HG03460 (cell line): ENCODE data around the gene LYPLAL1.
"Not testable (repeated sequence)": the region's sequence is repeated elsewhere in the genome, so short reads cannot be mapped to it uniquely, and the experiment has no call there.

Experiments
- ATAC-seq: cut with Tn5 transposase; IDR thresholded peaks from one replicate; pipeline ENCODE4 v1.9.1; 2021; ENCODE audit not compliant: unreplicated experiment

LYPLAL1 gene

DNA sequence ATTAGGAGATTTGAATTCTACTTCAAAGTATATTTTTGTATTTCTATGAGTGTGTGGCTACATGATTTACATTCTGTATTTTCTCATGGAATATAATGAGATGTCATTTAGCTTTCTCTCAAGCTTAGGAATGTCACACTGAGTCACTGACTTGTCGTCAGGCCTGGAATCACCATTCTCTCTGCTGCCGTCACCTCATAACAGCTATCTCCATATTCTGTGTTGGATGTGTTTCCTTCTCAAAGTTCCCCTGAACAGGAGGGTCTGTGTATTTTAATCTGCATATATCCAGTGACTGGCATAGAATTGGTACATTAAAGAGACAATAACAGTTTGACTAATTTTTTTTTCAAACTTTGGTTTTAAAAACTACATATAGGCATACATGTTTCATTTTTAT is 35.9 kb downstream of the LYPLAL1 start:
- no peak for ATAC-seq

- ATAC-seq, result no peak
Observed at GRCh38 chr1:219210067-219210466, 36.4 kb downstream of the LYPLAL1 start.

- no peak for ATAC-seq
Observed at GRCh38 chr1:219215477-219215876, 41.8 kb downstream of the LYPLAL1 start.

DNA sequence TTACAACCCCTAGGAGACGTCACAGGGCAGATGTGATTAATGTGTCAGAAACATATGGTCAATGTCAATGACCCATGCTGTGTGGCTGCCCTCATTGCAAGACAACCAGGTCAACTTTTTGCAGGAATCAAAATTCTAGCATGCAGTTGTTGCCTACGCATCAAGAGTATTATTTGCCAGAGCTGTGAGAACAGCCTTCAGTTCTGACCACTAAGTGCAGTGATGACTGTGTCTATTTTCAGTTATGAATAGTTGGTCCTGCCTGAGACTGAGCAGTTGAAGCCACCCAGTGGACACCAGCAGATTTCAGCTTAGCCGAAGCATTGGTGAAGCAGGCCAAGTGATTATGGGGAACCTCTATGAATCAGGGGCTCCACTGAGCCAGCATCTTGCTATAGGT is 47.3 kb downstream of the LYPLAL1 start:
- peak; percentile 88 for ATAC-seq

GRCh38 chr1:219223496-219223895 is 49.8 kb downstream of the LYPLAL1 start:
- no peak for ATAC-seq

GRCh38 chr1:219226196-219226595 is 52.5 kb downstream of the LYPLAL1 start:
- ATAC-seq, result no peak

DNA sequence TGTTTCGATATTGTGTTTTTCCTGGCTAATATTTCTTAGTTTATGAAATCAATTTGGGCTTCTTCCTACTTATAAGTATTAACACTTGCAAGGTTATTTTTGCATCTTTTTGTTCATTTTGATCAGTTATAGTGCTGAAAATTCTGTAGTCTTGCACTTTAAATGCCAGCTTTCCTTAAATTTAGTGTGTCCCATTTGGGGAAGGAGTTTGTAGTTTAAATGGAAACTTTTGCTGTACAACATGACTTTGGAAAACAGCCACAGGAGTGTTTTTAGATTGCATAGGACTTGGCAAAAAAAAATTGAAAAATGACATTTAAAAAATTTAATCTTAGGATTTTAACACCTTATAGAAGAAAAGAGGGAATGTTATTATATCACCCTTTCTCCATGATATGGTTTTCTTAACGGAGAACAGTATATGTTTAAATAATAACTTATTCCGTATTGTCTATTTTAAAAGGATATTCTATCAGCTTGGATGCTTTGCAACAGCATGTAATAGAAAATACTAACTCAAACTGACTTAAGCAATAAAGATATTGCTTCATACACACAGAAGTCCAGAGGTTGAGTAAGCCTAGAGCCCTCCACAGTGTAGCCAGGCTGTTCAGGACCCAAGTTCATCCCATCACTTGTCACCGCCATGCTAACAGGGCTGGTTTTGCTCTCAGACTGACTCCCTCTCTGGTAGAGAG is 53.8 kb downstream of the LYPLAL1 start:
- no peak for ATAC-seq

DNA sequence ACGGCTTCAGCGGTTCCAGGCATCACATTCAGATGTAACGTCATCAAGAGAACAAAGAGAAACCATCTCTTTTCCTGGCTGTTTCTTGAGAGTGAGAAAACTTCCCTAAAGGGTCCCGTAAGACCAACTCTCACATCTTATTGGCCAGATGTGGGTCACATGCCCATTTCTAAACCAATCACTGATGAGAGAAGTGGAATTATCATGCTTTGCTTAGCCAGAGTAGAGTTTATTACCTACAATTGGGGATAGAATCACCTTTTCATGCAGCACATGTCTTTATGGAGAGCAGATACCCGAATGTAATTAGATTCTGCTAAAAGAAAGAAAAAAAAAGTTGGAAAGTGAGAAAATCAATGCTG is 54.4 kb downstream of the LYPLAL1 start:
- ATAC-seq, result no peak

DNA sequence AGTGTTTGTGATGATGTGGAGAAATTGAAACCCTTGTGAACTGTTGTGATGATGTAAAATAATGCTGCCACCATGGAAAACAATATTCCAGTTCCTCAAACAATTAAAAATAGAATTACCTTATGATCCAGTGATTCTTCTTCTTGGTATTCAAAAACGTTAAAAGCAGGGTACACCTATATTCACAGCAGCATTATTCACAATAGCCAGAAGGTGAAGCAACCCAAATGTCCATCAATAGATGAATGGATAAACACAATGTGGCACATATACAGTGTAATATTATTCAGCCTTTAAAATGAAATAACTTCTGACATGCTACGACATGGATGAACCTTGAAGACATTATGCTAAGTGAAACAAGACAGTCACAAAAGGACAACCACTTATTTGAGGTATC is 59.2 kb downstream of the LYPLAL1 start:
- no peak for ATAC-seq

- no peak for ATAC-seq
Observed at GRCh38 chr1:219235903-219236481, 62.3 kb downstream of the LYPLAL1 start.

DNA sequence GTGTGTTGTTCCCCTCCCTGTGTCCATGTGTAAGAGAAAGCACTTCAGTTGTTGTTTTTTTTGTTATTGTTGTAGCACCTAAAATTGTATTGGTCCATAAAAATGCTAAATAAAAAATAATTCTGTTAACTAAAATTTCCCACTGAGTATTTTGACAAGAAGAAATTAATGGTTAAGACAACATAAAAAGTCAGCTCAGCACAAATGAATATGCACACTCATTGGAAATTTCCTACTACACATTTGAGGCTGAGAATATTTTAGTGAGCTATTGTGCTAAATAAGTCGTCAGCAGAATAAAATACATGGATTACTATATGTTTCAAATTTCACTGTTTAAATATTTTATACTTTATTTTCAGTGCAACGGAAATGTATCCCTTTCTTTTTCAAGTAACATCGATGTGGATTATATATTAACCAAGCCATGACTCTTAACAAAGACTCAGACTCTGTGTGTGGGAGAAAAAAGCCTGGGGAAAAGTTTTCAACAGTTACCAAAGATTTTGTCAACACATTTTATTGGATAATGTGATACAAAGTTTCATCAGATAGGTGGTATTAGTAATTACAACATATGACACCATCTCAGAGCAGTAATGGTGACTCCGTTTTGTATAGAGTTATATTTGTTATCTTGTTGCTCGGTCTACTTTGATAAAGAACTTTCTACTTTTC is 63.4 kb downstream of the LYPLAL1 start:
- no peak for ATAC-seq

- no peak for ATAC-seq
Observed at GRCh38 chr1:219239518-219239917, 65.8 kb downstream of the LYPLAL1 start.

GRCh38 chr1:219244864-219245263 is 71.2 kb downstream of the LYPLAL1 start:
- ATAC-seq, result no peak

DNA sequence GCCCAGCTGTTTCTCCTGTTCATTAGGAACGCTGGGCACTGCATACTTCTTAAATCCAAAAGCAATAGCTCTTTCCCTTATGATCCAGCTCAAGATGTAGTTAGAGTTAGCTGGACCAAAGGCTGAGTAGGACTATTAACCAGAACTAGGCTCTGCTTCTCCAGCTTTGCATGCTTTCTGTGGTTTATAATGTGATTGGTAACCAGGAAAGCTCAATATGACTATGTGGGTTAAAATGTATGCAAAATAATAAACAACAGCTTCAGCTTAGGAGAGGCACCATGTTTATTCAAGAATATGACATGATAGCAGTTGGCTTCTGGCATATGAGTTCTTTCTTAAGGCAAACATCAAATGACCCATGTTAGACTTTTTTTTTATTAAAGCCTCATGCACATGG is 73.8 kb downstream of the LYPLAL1 start:
- ATAC-seq, result no peak

GRCh38 chr1:219250468-219250867 is 76.8 kb downstream of the LYPLAL1 start:
- ATAC-seq, result not testable (repeated sequence)

DNA sequence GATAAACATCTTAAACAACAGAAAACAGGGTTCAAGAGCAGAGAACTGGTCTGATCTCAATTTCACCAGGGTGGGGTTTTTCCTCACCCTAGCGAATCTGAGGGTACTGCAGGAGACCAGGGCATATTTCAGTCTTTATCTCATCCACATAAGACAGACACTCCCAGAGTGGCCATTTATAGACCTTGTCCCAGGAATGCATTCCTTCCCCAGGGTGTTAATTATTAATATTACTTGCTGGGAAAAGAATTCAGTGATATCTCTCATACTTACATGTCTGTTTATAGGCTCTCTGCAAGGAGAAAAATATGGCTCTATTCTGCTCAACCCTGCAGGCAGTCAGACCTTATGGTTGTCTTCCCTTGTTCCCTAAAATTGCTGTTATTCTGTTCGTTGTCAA is 84.1 kb downstream of the LYPLAL1 start:
- ATAC-seq, result no peak

- ATAC-seq, result no peak
Observed at GRCh38 chr1:219261454-219261853, 87.8 kb downstream of the LYPLAL1 start.
